ENCODE results near the gene POLR2E. TPM values are rescaled to one million over a fixed set of nuclear protein-coding genes. Genes with fewer than 3 reads are reported as not detected.
A peak's percentile ranks its signal among the peaks of the same experiment; 100 is the strongest.

POLR2E gene
- total and polyA plus RNA-seq, 2 of the 13 experiments (the other 11 are each of a cell fraction or from before 2014, with no cell fraction given) = 140 to 272 TPM

- no peak for TF ChIP-seq ZBTB20 (CRISPR knock-in tag; IDR thresholded peaks at IDR 0.05; ENCODE audit: borderline replicate concordance, low read depth)
- TF ChIP-seq, protein P1, sequence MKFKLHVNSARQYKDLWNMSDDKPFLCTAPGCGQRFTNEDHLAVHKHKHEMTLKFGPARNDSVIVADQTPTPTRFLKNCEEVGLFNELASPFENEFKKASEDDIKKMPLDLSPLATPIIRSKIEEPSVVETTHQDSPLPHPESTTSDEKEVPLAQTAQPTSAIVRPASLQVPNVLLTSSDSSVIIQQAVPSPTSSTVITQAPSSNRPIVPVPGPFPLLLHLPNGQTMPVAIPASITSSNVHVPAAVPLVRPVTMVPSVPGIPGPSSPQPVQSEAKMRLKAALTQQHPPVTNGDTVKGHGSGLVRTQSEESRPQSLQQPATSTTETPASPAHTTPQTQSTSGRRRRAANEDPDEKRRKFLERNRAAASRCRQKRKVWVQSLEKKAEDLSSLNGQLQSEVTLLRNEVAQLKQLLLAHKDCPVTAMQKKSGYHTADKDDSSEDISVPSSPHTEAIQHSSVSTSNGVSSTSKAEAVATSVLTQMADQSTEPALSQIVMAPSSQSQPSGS (CRISPR knock-in tag; IDR thresholded peaks at IDR 0.05) = 0 out of 2 replicates have a peak, but pooled peaks have one; percentile 42
- TF ChIP-seq ZNF264 (CRISPR knock-in tag; IDR thresholded peaks at IDR 0.05) = no peak
- TF ChIP-seq TBP (CRISPR knock-in tag; IDR thresholded peaks at IDR 0.05) = no peak
- peak; percentile 77 for TF ChIP-seq XRCC5 (optimal IDR thresholded peaks at IDR 0.05; ENCODE audit: low read length)
- peak; percentile 64; the same call in 1 of the 2 replicates for TF ChIP-seq UBTF (CRISPR knock-in tag; IDR thresholded peaks at IDR 0.05)
- no peak for TF ChIP-seq ZNF556 (CRISPR knock-in tag; IDR thresholded peaks at IDR 0.05; ENCODE audit: borderline replicate concordance)
- no peak for TF ChIP-seq ASH2L (IDR thresholded peaks at IDR 0.05; ENCODE audit: insufficient read length, low read depth, low read length)
- no peak for TF ChIP-seq FOSL1 (CRISPR knock-in tag; IDR thresholded peaks at IDR 0.05; ENCODE audit: borderline replicate concordance)
- 0 out of 2 replicates have a peak, but pooled peaks have one; percentile 49 for TF ChIP-seq PRDM10 (CRISPR knock-in tag; IDR thresholded peaks at IDR 0.05; ENCODE audit: low read depth)
- TF ChIP-seq GATAD2A (CRISPR knock-in tag; IDR thresholded peaks at IDR 0.05) = 0 out of 2 replicates have a peak, but pooled peaks have one; percentile 41
- TF ChIP-seq, protein P2, sequence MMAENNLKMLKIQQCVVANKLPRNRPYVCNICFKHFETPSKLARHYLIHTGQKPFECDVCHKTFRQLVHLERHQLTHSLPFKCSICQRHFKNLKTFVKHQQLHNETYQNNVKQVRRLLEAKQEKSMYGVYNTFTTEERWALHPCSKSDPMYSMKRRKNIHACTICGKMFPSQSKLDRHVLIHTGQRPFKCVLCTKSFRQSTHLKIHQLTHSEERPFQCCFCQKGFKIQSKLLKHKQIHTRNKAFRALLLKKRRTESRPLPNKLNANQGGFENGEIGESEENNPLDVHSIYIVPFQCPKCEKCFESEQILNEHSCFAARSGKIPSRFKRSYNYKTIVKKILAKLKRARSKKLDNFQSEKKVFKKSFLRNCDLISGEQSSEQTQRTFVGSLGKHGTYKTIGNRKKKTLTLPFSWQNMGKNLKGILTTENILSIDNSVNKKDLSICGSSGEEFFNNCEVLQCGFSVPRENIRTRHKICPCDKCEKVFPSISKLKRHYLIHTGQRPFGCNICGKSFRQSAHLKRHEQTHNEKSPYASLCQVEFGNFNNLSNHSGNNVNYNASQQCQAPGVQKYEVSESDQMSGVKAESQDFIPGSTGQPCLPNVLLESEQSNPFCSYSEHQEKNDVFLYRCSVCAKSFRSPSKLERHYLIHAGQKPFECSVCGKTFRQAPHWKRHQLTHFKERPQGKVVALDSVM (CRISPR knock-in tag; IDR thresholded peaks at IDR 0.05) = no peak; the same call in 1 of the 2 replicates
- TF ChIP-seq ZNF3 (CRISPR knock-in tag; IDR thresholded peaks at IDR 0.05) = no peak
- no peak for TF ChIP-seq ZNF251 (CRISPR knock-in tag; IDR thresholded peaks at IDR 0.05)
- TF ChIP-seq KDM2A (CRISPR knock-in tag; IDR thresholded peaks at IDR 0.05; ENCODE audit: borderline replicate concordance, low read depth) = peak; percentile 99
- no peak for TF ChIP-seq ZNF562 (CRISPR knock-in tag; IDR thresholded peaks at IDR 0.05; ENCODE audit: borderline replicate concordance)
- TF ChIP-seq MTF2 (CRISPR knock-in tag; IDR thresholded peaks at IDR 0.05; ENCODE audit: borderline replicate concordance) = no peak
- no peak for TF ChIP-seq ZNF354B (CRISPR knock-in tag; IDR thresholded peaks at IDR 0.05)
- peak; percentile 40; the same call in 1 of the 2 replicates for TF ChIP-seq ZNF33B (CRISPR knock-in tag; IDR thresholded peaks at IDR 0.05)
Observed at GRCh38 chr19:1039646-1040475, 55.3 kb downstream of the POLR2E start, which contains the start of gene ABCA7 (continued).
